Stomach (tissue), 9 donors: ENCODE results near the gene FGF18. TPM values are rescaled to one million over a fixed set of nuclear protein-coding genes. Genes with fewer than 3 reads are reported as not detected.

ENCODE experiments used
- DNase-seq, 2 donors: peaks; one replicate each; pipeline versions ENCODE4 v3.0.0 to v3.0.0-alpha.2; 2013 to 2019
- H3K27ac ChIP-seq, 5 donors: fragments of 200-600 bp in 4 of 5; sonication (generic) in 4 of 5; one replicate each; pipeline ENCODE4 v1.5.1; 2013 to 2019; ENCODE audit warnings: mild to moderate bottlenecking in 1 of 5, moderate library complexity in 1 of 5
- H3K27me3 ChIP-seq, 3 donors: fragments of 200-600 bp; sonication (generic); one replicate each; pipeline ENCODE4 v1.5.1; 2017 to 2019; ENCODE audit warnings: mixed run types in 1 of 3
- H3K36me3 ChIP-seq, 4 donors: fragments of 200-600 bp; sonication (generic); 1 replicate in 3 of 4; 2 replicates in 1 of 4; pipeline ENCODE4 v1.5.1; 2016 to 2019
- H3K4me1 ChIP-seq, 4 donors: fragments of 200-600 bp; sonication (generic); one replicate each; pipeline ENCODE4 v1.5.1; 2016 to 2019
- H3K4me3 ChIP-seq, 4 donors: fragments of 200-600 bp; sonication (generic) in 3 of 4; one replicate each; pipeline ENCODE4 v1.5.1; 2016 to 2019; ENCODE audit warnings: mild to moderate bottlenecking in 1 of 4
- H3K9me3 ChIP-seq, 4 donors: fragments of 200-600 bp; sonication (generic); one replicate each; pipeline ENCODE4 v1.5.1; 2016 to 2019
- EP300 ChIP-seq: sonication (generic); formaldehyde crosslinking; IDR thresholded peaks from one replicate; pipeline ENCODE4 v1.6.1; 2017; ENCODE audit warnings: antibody characterized with exemption
- POLR2A ChIP-seq, 4 donors: fragments of 450-650 bp; IDR thresholded peaks; one replicate each; pipeline ENCODE4 v1.6.1; 2016; ENCODE audit warnings: antibody characterized with exemption in 4 of 4, control low read depth in 2 of 4, mild to moderate bottlenecking in 1 of 4, moderate library complexity in 1 of 4
- POLR2AphosphoS5 ChIP-seq, 3 donors: sonication (generic); formaldehyde crosslinking; IDR thresholded peaks; one replicate each; pipeline ENCODE4 v1.6.1; 2016; ENCODE audit warnings: antibody characterized with exemption in 3 of 3
- WGBS, 5 donors: extraction: QIAGEN DNeasy Blood & Tissue Kit in 3 of 5; methylation state at CpG; one replicate each; pipeline versions ENCODE4 v1.1.5 to v1.1.7; 2013 to 2018; 5-methylcytosine and 5-hydroxymethylcytosine counted together
- intact Hi-C: fragments of 100-400 bp; cut with DNase I; formaldehyde crosslinking; loops from one replicate; pipeline ENCODE4 v1.15.1; 2023; ENCODE audit warnings: low total_unique reads
- polyA plus RNA-seq, 3 donors: library from polyadenylated mRNA; stranded (reverse); fragments of 200-250 nt; gene quantifications; one replicate each; pipeline ENCODE4 v1.2.3, GENCODE V29; 2013
- total RNA-seq, 5 donors: library from RNA; depleted of rRNA; stranded (reverse); fragments of >200 nt; gene quantifications; one replicate each; pipeline versions ENCODE4 v1.1.0 to v1.2.3, GENCODE V29; 2014 to 2016
- TF ChIP-seq, protein P1 (sequence below), 7 experiments: fragments of 450-650 bp in 4 of 7; fragments of 200-600 bp in 3 of 7; sonication (generic) in 3 of 7; IDR thresholded peaks; one replicate each; pipeline ENCODE4 v1.5.1; 2016 to 2019; ENCODE audit warnings: antibody characterized with exemption in 7 of 7, control low read depth in 2 of 7, mild to moderate bottlenecking in 1 of 7
- donor health status: healthy with polysubstance abuse.
- donor health status: Bipolar disorder and iron deficiency.
- donor health status: healthy.

FGF18 gene
- total and polyA plus RNA-seq, 8 donors, result 0.37 to 7.1 (median 0.46) TPM; not detected in 3

DNA sequence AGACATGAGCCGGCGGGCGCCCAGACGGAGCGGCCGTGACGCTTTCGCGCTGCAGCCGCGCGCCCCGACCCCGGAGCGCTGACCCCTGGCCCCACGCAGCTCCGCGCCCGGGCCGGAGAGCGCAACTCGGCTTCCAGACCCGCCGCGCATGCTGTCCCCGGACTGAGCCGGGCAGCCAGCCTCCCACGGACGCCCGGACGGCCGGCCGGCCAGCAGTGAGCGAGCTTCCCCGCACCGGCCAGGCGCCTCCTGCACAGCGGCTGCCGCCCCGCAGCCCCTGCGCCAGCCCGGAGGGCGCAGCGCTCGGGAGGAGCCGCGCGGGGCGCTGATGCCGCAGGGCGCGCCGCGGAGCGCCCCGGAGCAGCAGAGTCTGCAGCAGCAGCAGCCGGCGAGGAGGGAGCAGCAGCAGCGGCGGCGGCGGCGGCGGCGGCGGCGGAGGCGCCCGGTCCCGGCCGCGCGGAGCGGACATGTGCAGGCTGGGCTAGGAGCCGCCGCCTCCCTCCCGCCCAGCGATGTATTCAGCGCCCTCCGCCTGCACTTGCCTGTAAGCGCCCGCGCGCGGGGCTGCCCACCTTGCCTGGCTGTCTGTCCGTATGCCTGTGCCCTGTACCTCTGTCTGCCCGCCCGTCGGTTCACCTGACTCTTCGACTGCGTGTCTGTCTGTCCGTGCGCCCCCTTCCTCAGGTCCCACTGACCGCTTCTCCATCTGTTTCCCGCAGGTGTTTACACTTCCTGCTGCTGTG lies 412 bp downstream of the FGF18 start:
- H3K4me1 ChIP-seq, result peaks cover 31 to 39% (median 32%) of the 10 kb centered on the region in 4 donors
- H3K9me3 ChIP-seq, result no peaks in the 10 kb centered on the region
- no peak for TF ChIP-seq EP300
- no peak for TF ChIP-seq POLR2A (IDR thresholded peaks at IDR 0.05)
- TF ChIP-seq, protein P1, sequence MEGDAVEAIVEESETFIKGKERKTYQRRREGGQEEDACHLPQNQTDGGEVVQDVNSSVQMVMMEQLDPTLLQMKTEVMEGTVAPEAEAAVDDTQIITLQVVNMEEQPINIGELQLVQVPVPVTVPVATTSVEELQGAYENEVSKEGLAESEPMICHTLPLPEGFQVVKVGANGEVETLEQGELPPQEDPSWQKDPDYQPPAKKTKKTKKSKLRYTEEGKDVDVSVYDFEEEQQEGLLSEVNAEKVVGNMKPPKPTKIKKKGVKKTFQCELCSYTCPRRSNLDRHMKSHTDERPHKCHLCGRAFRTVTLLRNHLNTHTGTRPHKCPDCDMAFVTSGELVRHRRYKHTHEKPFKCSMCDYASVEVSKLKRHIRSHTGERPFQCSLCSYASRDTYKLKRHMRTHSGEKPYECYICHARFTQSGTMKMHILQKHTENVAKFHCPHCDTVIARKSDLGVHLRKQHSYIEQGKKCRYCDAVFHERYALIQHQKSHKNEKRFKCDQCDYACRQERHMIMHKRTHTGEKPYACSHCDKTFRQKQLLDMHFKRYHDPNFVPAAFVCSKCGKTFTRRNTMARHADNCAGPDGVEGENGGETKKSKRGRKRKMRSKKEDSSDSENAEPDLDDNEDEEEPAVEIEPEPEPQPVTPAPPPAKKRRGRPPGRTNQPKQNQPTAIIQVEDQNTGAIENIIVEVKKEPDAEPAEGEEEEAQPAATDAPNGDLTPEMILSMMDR (IDR thresholded peaks at IDR 0.05), result no peak
- no peak for TF ChIP-seq POLR2AphosphoS5 (IDR thresholded peaks at IDR 0.05)
- DNase-seq, result peak; percentile 32 to 77
- H3K27me3 ChIP-seq, result peaks cover 0 to 33% (median 27%) of the 10 kb centered on the region in 3 donors
- 0 to 5% (median 1%) methylated on average over 13 to 95 of the region's 95 CpGs for WGBS, 5 donors
- peaks cover 0 to 6% (median 0%) of the 10 kb centered on the region in 4 donors for H3K36me3 ChIP-seq
- intact Hi-C loops, result loop anchor here (10.0 kb wide), 1 partner anchor 485 kb away; no protein-coding TSS in a partner anchor
- H3K4me3 ChIP-seq, result peak overlapping the region; percentile 43 to 55 (median 50)
- H3K27ac ChIP-seq, result peak overlapping the region in 2 of 5 donors; percentile 50 to 68

DNA sequence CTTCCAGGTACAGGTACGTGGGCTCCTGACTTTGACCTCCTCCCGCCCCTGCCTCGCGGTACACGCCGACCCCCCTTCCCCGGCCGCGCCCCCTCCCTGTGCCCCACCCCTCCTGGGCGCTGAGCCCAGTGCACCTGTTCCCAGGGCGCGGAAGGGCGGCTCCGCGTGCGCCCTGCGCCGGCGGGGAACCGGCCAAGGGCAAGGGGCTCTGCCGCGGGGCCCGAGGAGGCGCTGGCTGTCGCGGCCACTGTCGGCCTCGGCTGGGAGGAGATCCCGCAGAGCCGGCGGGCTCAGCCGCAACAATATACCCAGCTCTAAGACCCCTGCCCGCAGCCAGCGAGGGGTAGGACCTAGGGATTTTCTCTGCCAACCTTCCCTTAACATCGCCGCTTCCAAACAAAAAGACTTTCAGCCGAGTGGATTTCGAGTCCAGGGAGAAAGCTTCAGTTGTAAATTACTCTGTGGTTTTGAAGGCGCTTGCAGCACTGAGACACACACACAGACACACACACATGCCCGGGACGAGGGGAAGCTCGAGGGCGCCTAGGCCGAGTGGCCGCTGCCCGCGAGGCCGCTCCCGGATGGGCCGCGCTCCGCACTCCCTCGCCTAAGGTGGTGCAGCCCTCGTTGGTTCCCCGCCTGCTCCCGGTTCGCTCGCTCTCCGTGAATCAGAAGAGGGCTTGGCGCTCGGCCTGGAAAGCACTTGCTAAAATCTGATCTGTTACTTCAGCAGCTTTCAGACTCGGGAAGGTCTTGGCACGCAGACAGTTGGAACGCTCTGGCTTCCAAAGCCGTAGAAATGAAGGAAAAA lies 1.2 kb downstream of the FGF18 start:
- 1 to 3% (median 2%) methylated on average over 25 to 65 of the region's 65 CpGs for WGBS, 5 donors
- peaks cover 0 to 6% (median 0%) of the 10 kb centered on the region in 4 donors for H3K36me3 ChIP-seq
- H3K4me1 ChIP-seq, result peaks cover 31 to 39% (median 32%) of the 10 kb centered on the region in 4 donors
- H3K27me3 ChIP-seq, result peaks cover 0 to 33% (median 27%) of the 10 kb centered on the region in 3 donors
- intact Hi-C loops, result loop anchor here (10.0 kb wide), 1 partner anchor 484 kb away; no protein-coding TSS in a partner anchor
- TF ChIP-seq POLR2A (IDR thresholded peaks at IDR 0.05) (no peak), POLR2AphosphoS5 (IDR thresholded peaks at IDR 0.05) (peak in 2 of 3 donors; percentile 8 to 36)
- DNase-seq, result peak; percentile 73 to 94
- H3K27ac ChIP-seq, result peak overlapping the region in 2 of 5 donors; percentile 50 to 68
- H3K9me3 ChIP-seq, result no peaks in the 10 kb centered on the region
- peak overlapping the region; percentile 43 to 55 (median 50) for H3K4me3 ChIP-seq

DNA sequence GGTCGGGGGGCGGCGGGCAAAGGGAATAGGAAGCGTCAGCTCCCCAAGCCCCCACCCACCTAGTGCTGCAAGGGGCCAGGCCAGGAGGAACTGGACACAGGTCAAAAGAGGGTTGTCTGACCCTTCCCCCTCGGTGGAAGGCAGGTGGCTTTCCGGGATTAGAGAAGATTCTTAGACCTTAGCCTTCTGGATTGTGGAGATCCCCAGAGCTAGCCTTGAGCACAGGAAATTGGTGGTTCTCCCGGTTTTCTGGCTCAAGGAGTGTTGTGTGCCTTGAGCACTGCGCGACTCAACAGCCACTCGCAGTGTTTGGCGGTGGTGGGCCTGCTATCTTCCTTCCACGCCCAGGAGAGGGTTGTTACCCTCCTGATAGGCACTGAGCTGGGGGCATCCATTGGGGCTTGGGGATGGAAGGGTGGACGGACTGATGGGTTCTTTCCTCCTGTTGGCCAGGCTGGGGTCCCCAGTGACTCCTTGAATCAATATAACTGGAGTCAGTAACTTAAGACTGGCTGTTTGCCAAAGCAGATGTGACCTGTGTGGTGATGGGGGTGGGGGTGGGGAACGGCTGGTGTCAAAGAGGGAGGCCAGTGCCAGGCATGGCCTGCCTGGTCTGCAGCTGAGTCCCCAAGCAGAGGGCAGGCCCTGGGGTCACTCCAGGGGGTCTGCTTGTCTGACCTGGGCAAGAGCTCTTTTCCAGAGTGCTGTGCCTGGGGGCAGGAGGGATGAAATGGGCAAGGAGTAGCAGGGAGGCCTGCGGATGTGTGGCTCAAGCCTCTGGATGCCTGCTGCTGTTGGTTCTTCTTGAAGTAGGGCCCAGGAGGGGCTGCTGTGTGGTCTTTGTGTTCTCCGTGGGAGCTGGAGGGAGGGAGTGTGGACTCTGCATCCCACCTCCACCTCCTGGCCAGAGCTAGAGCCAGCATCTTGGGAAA lies 2.1 kb downstream of the FGF18 start:
- WGBS, 5 donors, result 53 to 61% (median 53%) methylated on average over 16 of the region's 16 CpGs

DNA sequence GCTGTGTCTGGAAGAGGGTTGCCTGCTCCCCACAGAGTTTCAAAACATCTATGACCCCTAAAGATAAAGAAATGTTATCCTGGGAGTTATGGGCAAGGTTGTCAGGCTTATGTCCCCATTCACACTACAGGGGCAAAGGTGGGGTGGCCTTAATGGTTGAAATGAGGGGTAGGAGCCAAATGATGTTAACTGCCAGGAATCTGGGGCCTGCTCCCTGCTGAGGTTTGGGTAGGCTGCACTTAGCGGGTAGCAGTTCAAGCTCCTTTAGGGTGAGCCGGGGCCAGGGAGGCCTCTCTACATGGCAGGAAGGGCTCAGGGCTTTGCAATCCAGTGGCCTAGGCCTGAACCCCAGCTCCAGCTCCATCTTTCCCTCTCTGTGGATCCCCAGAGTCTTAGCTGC lies 3.0 kb downstream of the FGF18 start:
- no peak overlapping the region for H3K27ac ChIP-seq
- no peaks in the 10 kb centered on the region for H3K36me3 ChIP-seq
- peaks cover 31 to 39% (median 32%) of the 10 kb centered on the region in 4 donors for H3K4me1 ChIP-seq
- 91 to 100% (median 94%) methylated on average over 2 of the region's 2 CpGs for WGBS, 5 donors
- peaks cover 0 to 33% (median 27%) of the 10 kb centered on the region in 3 donors for H3K27me3 ChIP-seq
- DNase-seq, result peak in 1 of 2 donors; percentile 14
- no peak for TF ChIP-seq POLR2A (IDR thresholded peaks at IDR 0.05)
- no peak for TF ChIP-seq EP300
- TF ChIP-seq, protein P1 (IDR thresholded peaks at IDR 0.05), result no peak
- no peak for TF ChIP-seq POLR2AphosphoS5 (IDR thresholded peaks at IDR 0.05)
- no peaks in the 10 kb centered on the region for H3K9me3 ChIP-seq
- intact Hi-C loops, result loop anchor here (10.0 kb wide), 1 partner anchor 482 kb away; no protein-coding TSS in a partner anchor
- H3K4me3 ChIP-seq, result no peak overlapping the region

More for the DNA sequence above, 2.1 kb downstream of the FGF18 start:
- Histone ChIP-seq H3K27me3 (peaks cover 0 to 33% (median 27%) of the 10 kb centered on the region in 3 donors), H3K27ac (peak overlapping the region in 2 of 5 donors; percentile 50 to 68), H3K9me3 (no peaks in the 10 kb centered on the region), H3K36me3 (peaks cover 0 to 2% (median 0%) of the 10 kb centered on the region in 4 donors), H3K4me3 (peak overlapping the region in 1 of 4 donors; percentile 43), H3K4me1 (peaks cover 31 to 39% (median 32%) of the 10 kb centered on the region in 4 donors)
- intact Hi-C loops, result loop anchor here (10.0 kb wide), 1 partner anchor 483 kb away; no protein-coding TSS in a partner anchor
- TF ChIP-seq POLR2A (IDR thresholded peaks at IDR 0.05) (no peak), POLR2AphosphoS5 (IDR thresholded peaks at IDR 0.05) (no peak), EP300 (no peak)
- DNase-seq, result peak in 1 of 2 donors; percentile 18
